Measurements from ENCODE around the gene HOXD11. TPM values are rescaled to one million over a fixed set of nuclear protein-coding genes. Genes with fewer than 3 reads are reported as not detected.

Gene HOXD11
- polyA plus RNA-seq, 1 donor from 2014 or later: not detected

DNA sequence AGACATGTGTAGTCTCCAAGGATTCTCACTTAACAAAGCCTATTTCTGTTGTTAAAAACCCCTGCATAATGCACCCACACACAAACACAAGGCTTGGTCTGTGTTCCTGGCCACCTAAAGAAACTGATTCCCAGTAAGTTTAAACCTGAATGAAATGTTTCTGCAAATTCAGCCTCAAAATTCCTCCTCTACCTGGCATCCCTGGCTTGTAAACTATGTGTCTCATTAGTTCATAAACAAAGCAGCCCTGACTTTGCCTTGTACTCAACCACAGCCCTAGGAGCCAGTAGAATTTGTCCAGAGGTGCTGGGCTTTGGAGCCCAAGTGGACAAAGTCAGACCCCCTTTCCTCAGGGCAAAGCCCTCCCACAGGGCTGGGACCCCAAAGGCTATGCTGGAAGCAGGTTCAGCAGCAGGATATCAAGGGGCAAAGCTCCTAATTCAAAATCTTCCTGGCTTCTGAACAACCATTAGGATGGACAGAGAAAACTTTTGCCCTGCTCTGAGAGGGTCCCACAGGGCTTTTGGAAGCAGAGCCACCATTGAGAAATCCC lies 17.2 kb upstream of the HOXD11 start:
- no peaks in the 10 kb centered on the region for H4K20me1 ChIP-seq (ENCODE audit: insufficient read depth)
- no peaks in the 10 kb centered on the region for H3K79me2 ChIP-seq (replicated peaks; ENCODE audit: insufficient read depth, low read length)
- no peak overlapping the region for H3K27ac ChIP-seq (ENCODE audit: low read length)
- H3K9me3 ChIP-seq (ENCODE audit: low read length): no peaks in the 10 kb centered on the region
- no peak overlapping the region for H2AFZ ChIP-seq (ENCODE audit: low read depth, low read length)
- no peaks in the 10 kb centered on the region for H3K36me3 ChIP-seq (ENCODE audit: insufficient read depth, low read length)
- no peak overlapping the region for H3K9ac ChIP-seq (ENCODE audit: low read length)
- TF ChIP-seq, protein P1, sequence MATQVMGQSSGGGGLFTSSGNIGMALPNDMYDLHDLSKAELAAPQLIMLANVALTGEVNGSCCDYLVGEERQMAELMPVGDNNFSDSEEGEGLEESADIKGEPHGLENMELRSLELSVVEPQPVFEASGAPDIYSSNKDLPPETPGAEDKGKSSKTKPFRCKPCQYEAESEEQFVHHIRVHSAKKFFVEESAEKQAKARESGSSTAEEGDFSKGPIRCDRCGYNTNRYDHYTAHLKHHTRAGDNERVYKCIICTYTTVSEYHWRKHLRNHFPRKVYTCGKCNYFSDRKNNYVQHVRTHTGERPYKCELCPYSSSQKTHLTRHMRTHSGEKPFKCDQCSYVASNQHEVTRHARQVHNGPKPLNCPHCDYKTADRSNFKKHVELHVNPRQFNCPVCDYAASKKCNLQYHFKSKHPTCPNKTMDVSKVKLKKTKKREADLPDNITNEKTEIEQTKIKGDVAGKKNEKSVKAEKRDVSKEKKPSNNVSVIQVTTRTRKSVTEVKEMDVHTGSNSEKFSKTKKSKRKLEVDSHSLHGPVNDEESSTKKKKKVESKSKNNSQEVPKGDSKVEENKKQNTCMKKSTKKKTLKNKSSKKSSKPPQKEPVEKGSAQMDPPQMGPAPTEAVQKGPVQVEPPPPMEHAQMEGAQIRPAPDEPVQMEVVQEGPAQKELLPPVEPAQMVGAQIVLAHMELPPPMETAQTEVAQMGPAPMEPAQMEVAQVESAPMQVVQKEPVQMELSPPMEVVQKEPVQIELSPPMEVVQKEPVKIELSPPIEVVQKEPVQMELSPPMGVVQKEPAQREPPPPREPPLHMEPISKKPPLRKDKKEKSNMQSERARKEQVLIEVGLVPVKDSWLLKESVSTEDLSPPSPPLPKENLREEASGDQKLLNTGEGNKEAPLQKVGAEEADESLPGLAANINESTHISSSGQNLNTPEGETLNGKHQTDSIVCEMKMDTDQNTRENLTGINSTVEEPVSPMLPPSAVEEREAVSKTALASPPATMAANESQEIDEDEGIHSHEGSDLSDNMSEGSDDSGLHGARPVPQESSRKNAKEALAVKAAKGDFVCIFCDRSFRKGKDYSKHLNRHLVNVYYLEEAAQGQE (IDR thresholded peaks at IDR 0.05; ENCODE audit: borderline replicate concordance): no peak
- TF ChIP-seq, protein P2, sequence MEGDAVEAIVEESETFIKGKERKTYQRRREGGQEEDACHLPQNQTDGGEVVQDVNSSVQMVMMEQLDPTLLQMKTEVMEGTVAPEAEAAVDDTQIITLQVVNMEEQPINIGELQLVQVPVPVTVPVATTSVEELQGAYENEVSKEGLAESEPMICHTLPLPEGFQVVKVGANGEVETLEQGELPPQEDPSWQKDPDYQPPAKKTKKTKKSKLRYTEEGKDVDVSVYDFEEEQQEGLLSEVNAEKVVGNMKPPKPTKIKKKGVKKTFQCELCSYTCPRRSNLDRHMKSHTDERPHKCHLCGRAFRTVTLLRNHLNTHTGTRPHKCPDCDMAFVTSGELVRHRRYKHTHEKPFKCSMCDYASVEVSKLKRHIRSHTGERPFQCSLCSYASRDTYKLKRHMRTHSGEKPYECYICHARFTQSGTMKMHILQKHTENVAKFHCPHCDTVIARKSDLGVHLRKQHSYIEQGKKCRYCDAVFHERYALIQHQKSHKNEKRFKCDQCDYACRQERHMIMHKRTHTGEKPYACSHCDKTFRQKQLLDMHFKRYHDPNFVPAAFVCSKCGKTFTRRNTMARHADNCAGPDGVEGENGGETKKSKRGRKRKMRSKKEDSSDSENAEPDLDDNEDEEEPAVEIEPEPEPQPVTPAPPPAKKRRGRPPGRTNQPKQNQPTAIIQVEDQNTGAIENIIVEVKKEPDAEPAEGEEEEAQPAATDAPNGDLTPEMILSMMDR (IDR thresholded peaks at IDR 0.05; ENCODE audit: poor library complexity, severe bottlenecking): no peak
- TF ChIP-seq POLR2AphosphoS5 (IDR thresholded peaks at IDR 0.05) (no peak), RAD21 (conservative IDR thresholded peaks at IDR 0.05) (no peak), EP300 (conservative IDR thresholded peaks at IDR 0.05; ENCODE audit: poor library complexity, severe bottlenecking) (no peak), EZH2 (IDR thresholded peaks at IDR 0.05; ENCODE audit: borderline replicate concordance, insufficient read depth, low read length, poor library complexity, severe bottlenecking) (no peak), TAF1 (IDR thresholded peaks at IDR 0.05; ENCODE audit: low read depth) (no peak), SMC3 (conservative IDR thresholded peaks at IDR 0.05; ENCODE audit: poor library complexity) (no peak)
- H3K27me3 ChIP-seq (ENCODE audit: insufficient read depth, low read depth, low read length): peaks cover 99% of the 10 kb centered on the region
- H3K9me2 ChIP-seq (ENCODE audit: insufficient read depth, low read length): no peaks in the 10 kb centered on the region
- no peaks in the 10 kb centered on the region for H3F3A ChIP-seq (ENCODE audit: insufficient read depth, low read length, poor library complexity, severe bottlenecking)
- H3K4me2 ChIP-seq (ENCODE audit: low read length): no peak overlapping the region
- no peak overlapping the region for H3K4me3 ChIP-seq (ENCODE audit: low read length)

DNA sequence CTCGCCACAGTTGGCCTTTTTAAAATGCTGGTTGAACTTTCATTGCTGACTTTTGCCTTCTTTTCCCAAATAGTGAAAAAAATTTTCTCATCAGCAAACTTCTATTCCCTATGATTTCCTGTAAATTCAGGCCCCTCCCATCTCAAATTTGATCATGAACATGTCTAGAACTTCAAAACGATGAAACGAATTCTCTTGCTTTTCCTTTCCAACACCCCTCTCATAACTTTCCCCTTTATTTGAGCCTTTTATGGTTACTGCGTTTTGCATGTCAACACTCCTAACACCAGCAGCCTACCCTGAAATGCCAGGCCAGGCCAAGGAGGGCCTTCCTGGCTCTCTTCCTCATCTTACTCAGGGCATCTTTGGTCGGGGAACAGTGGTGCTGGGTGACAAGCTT lies 16.2 kb upstream of the HOXD11 start:
- H3K4me2 ChIP-seq (ENCODE audit: low read length): no peak overlapping the region
- no peaks in the 10 kb centered on the region for H3K79me2 ChIP-seq (replicated peaks; ENCODE audit: insufficient read depth, low read length)
- TF ChIP-seq, protein P1 (IDR thresholded peaks at IDR 0.05; ENCODE audit: borderline replicate concordance): no peak
- no peak for TF ChIP-seq EP300 (conservative IDR thresholded peaks at IDR 0.05; ENCODE audit: poor library complexity, severe bottlenecking)
- TF ChIP-seq RAD21 (conservative IDR thresholded peaks at IDR 0.05): no peak
- TF ChIP-seq SMC3 (conservative IDR thresholded peaks at IDR 0.05; ENCODE audit: poor library complexity): no peak
- TF ChIP-seq EZH2 (IDR thresholded peaks at IDR 0.05; ENCODE audit: borderline replicate concordance, insufficient read depth, low read length, poor library complexity, severe bottlenecking): no peak
- peak; percentile 8 for TF ChIP-seq POLR2AphosphoS5 (IDR thresholded peaks at IDR 0.05)
- no peak overlapping the region for H3K4me3 ChIP-seq (ENCODE audit: low read length)
- H3F3A ChIP-seq (ENCODE audit: insufficient read depth, low read length, poor library complexity, severe bottlenecking): no peaks in the 10 kb centered on the region
- no peaks in the 10 kb centered on the region for H3K9me2 ChIP-seq (ENCODE audit: insufficient read depth, low read length)
- H2AFZ ChIP-seq (ENCODE audit: low read depth, low read length): no peak overlapping the region
- H3K9me3 ChIP-seq (ENCODE audit: low read length): no peaks in the 10 kb centered on the region
- H3K36me3 ChIP-seq (ENCODE audit: insufficient read depth, low read length): no peaks in the 10 kb centered on the region
- H4K20me1 ChIP-seq (ENCODE audit: insufficient read depth): no peaks in the 10 kb centered on the region
- H3K27me3 ChIP-seq (ENCODE audit: insufficient read depth, low read depth, low read length): peaks cover 99% of the 10 kb centered on the region
- H3K27ac ChIP-seq (ENCODE audit: low read length): no peak overlapping the region
- no peak overlapping the region for H3K9ac ChIP-seq (ENCODE audit: low read length)
